Subcutaneous adipose tissue (tissue), 4 donors: ENCODE measurements around the gene COL27A1. TPM values are rescaled to one million over a fixed set of nuclear protein-coding genes. Genes with fewer than 3 reads are reported as not detected.
"Not testable (repeated sequence)": the region's sequence is repeated elsewhere in the genome, so short reads cannot be mapped to it uniquely, and the experiment has no call there.

ENCODE experiments used
- CTCF ChIP-seq: fragments of 450-650 bp; IDR thresholded peaks from one replicate; pipeline ENCODE4 v1.5.1; 2016; ENCODE audit warnings: low read depth, mild to moderate bottlenecking, control low read depth, antibody characterized with exemption, moderate library complexity
- total RNA-seq, 4 donors: library from RNA; depleted of rRNA; stranded (reverse); fragments of >200 nt; gene quantifications; one replicate each; pipeline ENCODE4 v1.1.0, GENCODE V29; 2016

COL27A1 gene
- total RNA-seq, 4 donors from 2014 or later, result 1.0 to 7.7 (median 4.4) TPM

GRCh38 chr9:114316605-114317230 lies 161.4 kb downstream of the COL27A1 start:
- no peak for TF ChIP-seq CTCF

- no peak for TF ChIP-seq CTCF
Observed at GRCh38 chr9:114317665-114318357, 162.5 kb downstream of the COL27A1 start.

GRCh38 chr9:114318416-114318815 lies 163.1 kb downstream of the COL27A1 start:
- no peak for TF ChIP-seq CTCF

GRCh38 chr9:114319147-114319546 lies 163.8 kb downstream of the COL27A1 start:
- no peak for TF ChIP-seq CTCF

GRCh38 chr9:114321759-114322158 lies 166.4 kb downstream of the COL27A1 start:
- no peak for TF ChIP-seq CTCF

GRCh38 chr9:114322831-114323531 lies 167.6 kb downstream of the COL27A1 start, which contains the start of gene ORM1:
Gene ORM1, plus strand, starts transcription at chr9:114323098. Its CDS starts 36 bp downstream, at chr9:114323134.
- not testable (repeated sequence) for TF ChIP-seq CTCF

- TF ChIP-seq CTCF, result no peak
Observed at GRCh38 chr9:114324492-114324891, 169.2 kb downstream of the COL27A1 start.
